SIG-M5 treated with dmso at 0.1 percent for 504 hours (cell line): ENCODE data around the gene PTPRT.

Experiments
- DNase-seq: peaks from one replicate; lab custom pipeline; 2025; ENCODE audit not compliant: unreplicated experiment; lab: John Stamatoyannopoulos, UW

The PTPRT gene

GRCh38 chr20:42581311-42581710 lies 608.4 kb downstream of the PTPRT start:
- no peak for DNase-seq

- no peak for DNase-seq
These were observed 613.5 kb downstream of the PTPRT start for GRCh38 chr20:42576167-42576566.

- DNase-seq: peak; percentile 60
These were observed 617.2 kb downstream of the PTPRT start for GRCh38 chr20:42572320-42573016.

- peak; percentile 26 for DNase-seq
These were observed 622.3 kb downstream of the PTPRT start for GRCh38 chr20:42567409-42567808.

DNA sequence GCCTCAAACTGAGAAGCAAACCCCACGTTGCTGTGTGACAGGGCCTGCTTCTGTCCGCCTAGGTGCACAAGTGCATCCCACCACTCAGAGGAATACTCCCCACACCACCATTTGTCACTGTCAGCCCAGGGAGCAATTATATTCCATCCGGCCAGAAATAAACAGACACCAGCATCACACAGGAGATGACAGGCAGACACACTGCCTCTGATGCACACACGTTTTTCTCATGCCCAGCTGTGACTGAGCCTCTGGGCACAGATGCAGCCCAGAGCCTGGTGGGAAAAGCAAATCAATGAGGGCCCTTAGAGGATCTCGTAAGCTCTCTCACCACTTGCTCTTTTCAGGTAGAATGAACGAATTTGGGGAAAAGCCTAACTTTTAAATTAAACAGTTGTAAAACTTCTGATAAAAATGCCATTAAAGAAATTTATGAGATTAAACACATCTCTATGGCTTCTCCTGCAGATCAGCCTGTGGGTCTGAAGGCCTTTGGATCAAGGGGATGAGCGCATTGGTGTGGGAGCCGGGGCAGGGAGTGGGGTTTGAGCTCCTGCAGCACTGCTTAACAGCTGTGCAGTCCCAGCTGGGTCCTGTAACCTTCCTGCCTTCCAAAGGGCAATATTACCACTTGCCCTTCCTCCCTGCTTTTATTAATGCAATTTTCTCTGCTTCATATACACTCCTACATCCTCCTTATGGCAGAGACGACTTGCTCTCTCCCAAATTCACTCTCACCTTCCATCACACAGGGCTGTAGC lies 624.3 kb downstream of the PTPRT start:
- DNase-seq: no peak

GRCh38 chr20:42559665-42560064 lies 630.0 kb downstream of the PTPRT start:
- DNase-seq: no peak

- no peak for DNase-seq
These were observed 633.1 kb downstream of the PTPRT start for GRCh38 chr20:42556575-42556974.

DNA sequence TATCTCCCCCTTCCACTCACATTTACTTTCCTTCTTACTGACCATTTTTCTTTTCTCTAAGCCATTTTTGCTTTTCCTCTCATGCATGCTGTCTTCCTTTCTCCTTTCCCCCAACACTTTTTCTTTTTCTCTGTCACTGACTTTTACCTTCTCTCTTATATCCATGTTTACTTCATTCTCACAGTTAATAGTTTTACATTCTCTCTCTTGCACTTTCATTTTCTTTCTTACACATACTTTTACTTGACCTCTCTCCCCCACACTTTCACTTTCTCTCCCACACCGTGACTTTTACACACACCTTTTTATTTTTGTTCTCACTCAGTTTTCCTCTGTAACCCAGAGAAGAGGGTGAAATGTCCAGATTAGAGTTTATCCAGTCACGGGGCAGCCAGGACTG lies 636.3 kb downstream of the PTPRT start:
- no peak for DNase-seq

- DNase-seq: no peak
These were observed 640.2 kb downstream of the PTPRT start for GRCh38 chr20:42549496-42549895.

DNA sequence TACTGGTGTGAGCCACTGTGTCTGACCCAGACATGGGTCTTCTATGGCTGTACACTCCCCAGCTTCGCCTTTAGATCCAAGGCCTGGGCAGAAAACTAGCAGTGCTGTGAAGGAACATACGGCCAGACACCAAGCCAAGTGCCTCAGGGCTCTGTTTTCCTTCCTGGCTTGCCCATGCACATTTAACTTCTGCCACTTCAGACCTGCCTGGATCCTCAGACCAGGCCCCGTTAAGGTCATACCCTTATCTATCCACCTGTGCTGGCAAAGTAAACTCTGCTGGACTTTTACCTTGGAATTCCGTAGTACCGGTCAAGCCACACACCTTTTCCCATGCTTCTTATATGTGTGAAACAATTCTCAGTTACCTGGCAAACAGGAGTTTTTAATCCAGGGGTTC lies 644.8 kb downstream of the PTPRT start:
- DNase-seq: no peak

- DNase-seq: no peak
These were observed 656.9 kb downstream of the PTPRT start for GRCh38 chr20:42532831-42533230.

GRCh38 chr20:42531508-42531961 lies 658.2 kb downstream of the PTPRT start:
- no peak for DNase-seq

DNA sequence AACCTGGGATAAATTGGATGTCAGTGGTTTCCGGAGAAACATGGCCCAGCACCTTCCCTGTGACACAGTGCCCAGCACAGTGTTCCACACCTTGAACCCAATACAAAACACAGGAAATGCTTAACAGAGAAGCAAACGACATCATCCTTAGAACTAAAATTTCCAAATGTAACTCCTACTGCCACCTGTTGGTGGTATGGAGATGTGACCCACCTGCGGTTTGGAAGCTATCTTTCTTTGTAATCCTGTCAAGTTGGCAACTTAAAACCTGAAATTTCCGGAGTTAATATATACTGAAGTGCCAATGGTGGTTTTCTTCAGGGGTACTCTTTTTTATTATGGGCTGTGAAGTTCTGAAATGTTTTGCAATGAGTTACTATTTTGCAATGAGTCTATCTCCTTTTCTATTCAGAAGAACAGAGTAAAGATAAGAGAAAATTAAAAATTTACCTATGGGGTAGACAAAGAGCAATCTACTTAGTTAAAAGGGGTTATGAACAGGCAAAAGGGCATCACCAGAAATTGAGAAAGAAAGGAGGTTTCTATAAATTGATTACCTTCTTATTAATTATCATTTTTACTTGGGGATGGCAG lies 658.8 kb downstream of the PTPRT start:
- peak; percentile 61 for DNase-seq

GRCh38 chr20:42530191-42530590 lies 659.5 kb downstream of the PTPRT start:
- no peak for DNase-seq

GRCh38 chr20:42524058-42524457 lies 665.6 kb downstream of the PTPRT start:
- DNase-seq: no peak

- no peak for DNase-seq
These were observed 673.0 kb downstream of the PTPRT start for GRCh38 chr20:42516692-42517091.

GRCh38 chr20:42510686-42511085 lies 679.0 kb downstream of the PTPRT start:
- no peak for DNase-seq

GRCh38 chr20:42507874-42508273 lies 681.8 kb downstream of the PTPRT start:
- DNase-seq: no peak

DNA sequence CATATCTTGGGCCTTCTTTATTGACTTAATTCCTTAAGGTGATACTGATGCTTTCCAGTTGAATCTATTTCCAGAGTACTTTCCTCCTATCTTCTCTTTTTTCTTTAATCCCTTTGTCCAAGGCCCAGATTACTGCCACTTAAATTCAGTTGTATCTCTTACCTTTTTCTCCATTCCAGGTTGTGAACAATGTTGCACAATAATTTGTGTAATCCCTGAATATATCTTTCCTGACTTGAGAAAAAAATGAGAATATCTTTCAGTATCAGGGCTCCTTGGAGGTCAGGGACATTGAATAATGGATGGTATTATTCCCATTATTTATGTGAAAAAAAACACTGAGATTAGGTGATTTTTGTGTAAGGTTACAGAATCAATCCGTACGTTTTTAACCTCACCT lies 683.3 kb downstream of the PTPRT start:
- DNase-seq: no peak

GRCh38 chr20:42502591-42502990 lies 687.1 kb downstream of the PTPRT start:
- DNase-seq: no peak

DNA sequence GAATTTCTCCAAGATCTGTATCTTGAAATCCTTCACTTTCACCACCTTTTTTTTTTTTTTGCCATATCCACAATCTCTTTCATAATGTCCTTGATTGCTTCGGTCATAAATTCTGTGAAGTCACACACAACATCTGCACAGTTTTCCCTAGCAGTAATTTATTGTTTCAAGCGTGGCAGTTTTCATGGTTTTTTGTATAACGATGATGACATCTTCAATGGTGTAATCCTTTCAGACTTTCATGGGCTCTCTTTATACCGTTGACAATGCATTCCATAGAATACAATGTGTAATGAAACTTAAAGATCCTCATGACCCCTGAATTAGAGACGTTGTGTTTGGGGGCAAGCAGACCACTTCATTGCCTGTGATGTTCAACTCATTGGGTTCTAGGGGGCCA lies 693.1 kb downstream of the PTPRT start:
- DNase-seq: no peak

- DNase-seq: no peak
These were observed 695.4 kb downstream of the PTPRT start for GRCh38 chr20:42494290-42494689.
